K562 (cell line): ENCODE data around the gene RPL18A. TPM values are rescaled to one million over a fixed set of nuclear protein-coding genes. Genes with fewer than 3 reads are reported as not detected.
A peak's percentile ranks its signal among the peaks of the same experiment; 100 is the strongest.

Source experiments
- ARID1B ChIP-seq: fragments of 450-650 bp; IDR thresholded peaks from 2 replicates; pipeline ENCODE4 v1.6.1; 2016; ENCODE audit warnings: antibody characterized with exemption, mild to moderate bottlenecking, inconsistent platforms
- CTBP1 ChIP-seq: fragments of 450-650 bp; IDR thresholded peaks from 2 replicates; pipeline ENCODE4 v1.6.1; 2016; ENCODE audit warnings: borderline replicate concordance
- ELF2 ChIP-seq: fragments of 250-450 bp; sonication (Bioruptor Pico); IDR thresholded peaks from 2 replicates; pipeline ENCODE4 v1.5.0; 2021; ENCODE audit warnings: mild to moderate bottlenecking
- FOXM1 ChIP-seq, 2 experiments: fragments of 450-650 bp in 1 of 2; sonication (generic) in 1 of 2; formaldehyde crosslinking in 1 of 2; IDR thresholded peaks; 2 replicates each; pipeline versions ENCODE4 v1.6.1 to v1.9.0; 2017 to 2022; ENCODE audit warnings: low read depth in 2 of 2, mild to moderate bottlenecking in 2 of 2, missing genetic modification reagents in 1 of 2, moderate library complexity in 1 of 2
- MXI1 ChIP-seq: IDR thresholded peaks from 2 replicates; pipeline ENCODE4 v1.6.1; 2011; ENCODE audit warnings: low read depth, mild to moderate bottlenecking, improper control_type of control experiment, low read length
- POLR2B ChIP-seq: fragments of 450-650 bp; IDR thresholded peaks from 2 replicates; pipeline ENCODE4 v1.6.1; 2018; ENCODE audit warnings: low read depth; ENCODE audit not compliant: partially characterized antibody
- RBM14 ChIP-seq: fragments of 200-400 bp; formaldehyde crosslinking; IDR thresholded peaks from 2 replicates; pipeline ENCODE4 v1.6.1; 2018; ENCODE audit warnings: low read depth, mild to moderate bottlenecking, low read length, moderate library complexity, borderline replicate concordance; ENCODE audit not compliant: insufficient read depth
- TCF7 ChIP-seq: sonication (generic); IDR thresholded peaks from 2 replicates; pipeline ENCODE4 v1.6.1; 2016; ENCODE audit warnings: antibody characterized with exemption, borderline replicate concordance
- ZFPM2 ChIP-seq: fragments of 250-450 bp; sonication (Bioruptor Pico); IDR thresholded peaks from 2 replicates; pipeline ENCODE4 v1.5.1; 2022; ENCODE audit warnings: mild to moderate bottlenecking
- ZKSCAN8 ChIP-seq: fragments of 200-800 bp; sonication (Bioruptor generic); IDR thresholded peaks from 2 replicates; pipeline ENCODE4 v1.6.1; 2016; ENCODE audit warnings: missing genetic modification characterization, missing compliant biosample characterization
- ZNF583 ChIP-seq: fragments of 250-450 bp; sonication (Bioruptor Pico); IDR thresholded peaks from 2 replicates; pipeline ENCODE4 v1.4.0; 2020
- ZNF668 ChIP-seq: fragments of 250-450 bp; sonication (Bioruptor Pico); IDR thresholded peaks from 2 replicates; pipeline ENCODE4 v1.8.0; 2022; ENCODE audit warnings: mild to moderate bottlenecking, inconsistent platforms
- ZNF778 ChIP-seq: fragments of 450-650 bp; formaldehyde crosslinking; IDR thresholded peaks from 2 replicates; pipeline ENCODE4 v1.4.0; 2020; ENCODE audit warnings: mild to moderate bottlenecking, moderate library complexity
- ZNF830 ChIP-seq: fragments of 250-450 bp; sonication (Bioruptor Pico); IDR thresholded peaks from 2 replicates; pipeline ENCODE4 v1.5.0; 2021; ENCODE audit warnings: mild to moderate bottlenecking
- polyA plus RNA-seq, 8 experiments: library from polyadenylated mRNA; depleted of rRNA in 4 of 8; stranded (reverse) in 5 of 8; unstranded in 3 of 8; fragments of >200 nt; fragmentation: Nextera tagmentation in 2 of 8; fragmentation: Illumina TruSeq in 1 of 8; extraction: Ambion mirVana in 2 of 8; extraction: Trizol in 1 of 8; gene quantifications; 2 replicates each; pipeline versions ENCODE4 v1.2.1 to v1.2.3, GENCODE V29; 2011 to 2014; ENCODE audit warnings: inconsistent platforms in 1 of 8, missing spikeins in 1 of 8
- total RNA-seq, 7 experiments: library from RNA; depleted of rRNA in 6 of 7; stranded (reverse); fragments of >200 nt in 6 of 7; fragmentation: Illumina TruSeq in 2 of 7; extraction: Trizol in 2 of 7; gene quantifications; 2 replicates each; pipeline versions ENCODE4 v1.2.1 to v1.2.3, GENCODE V29; 2011 to 2021; ENCODE audit warnings: low replicate concordance in 1 of 7
- TF ChIP-seq, protein P1 (sequence below), 2 experiments: fragments of 250-450 bp in 1 of 2; fragments of 450-650 bp in 1 of 2; sonication (Bioruptor Pico) in 1 of 2; IDR thresholded peaks; 2 replicates each; pipeline versions ENCODE4 v1.6.1 to v1.8.0; 2016 to 2021; ENCODE audit warnings: mild to moderate bottlenecking in 2 of 2, moderate library complexity in 2 of 2, missing compliant biosample characterization in 1 of 2, missing genetic modification characterization in 1 of 2
- TF ChIP-seq, protein P2 (sequence below): IDR thresholded peaks from 2 replicates; pipeline ENCODE4 v1.6.1; 2016; ENCODE audit warnings: missing genetic modification characterization, missing compliant biosample characterization
- TF ChIP-seq, protein P3 (sequence below): IDR thresholded peaks from 2 replicates; pipeline ENCODE4 v1.6.1; 2011; ENCODE audit warnings: borderline replicate concordance, low read depth, mild to moderate bottlenecking, moderate library complexity, low read length; ENCODE audit not compliant: insufficient read depth, poor library complexity, severe bottlenecking
- TF ChIP-seq, protein P4 (sequence below): sonication (generic); formaldehyde crosslinking; IDR thresholded peaks from 2 replicates; pipeline ENCODE4 v1.8.0; 2022; ENCODE audit warnings: mild to moderate bottlenecking, missing genetic modification reagents

RPL18A gene
- total and polyA plus RNA-seq, 9 of the 15 experiments (the other 6 are each of a cell fraction or from before 2014, with no cell fraction given): 626 to 2,882 (median 1,895) TPM

DNA sequence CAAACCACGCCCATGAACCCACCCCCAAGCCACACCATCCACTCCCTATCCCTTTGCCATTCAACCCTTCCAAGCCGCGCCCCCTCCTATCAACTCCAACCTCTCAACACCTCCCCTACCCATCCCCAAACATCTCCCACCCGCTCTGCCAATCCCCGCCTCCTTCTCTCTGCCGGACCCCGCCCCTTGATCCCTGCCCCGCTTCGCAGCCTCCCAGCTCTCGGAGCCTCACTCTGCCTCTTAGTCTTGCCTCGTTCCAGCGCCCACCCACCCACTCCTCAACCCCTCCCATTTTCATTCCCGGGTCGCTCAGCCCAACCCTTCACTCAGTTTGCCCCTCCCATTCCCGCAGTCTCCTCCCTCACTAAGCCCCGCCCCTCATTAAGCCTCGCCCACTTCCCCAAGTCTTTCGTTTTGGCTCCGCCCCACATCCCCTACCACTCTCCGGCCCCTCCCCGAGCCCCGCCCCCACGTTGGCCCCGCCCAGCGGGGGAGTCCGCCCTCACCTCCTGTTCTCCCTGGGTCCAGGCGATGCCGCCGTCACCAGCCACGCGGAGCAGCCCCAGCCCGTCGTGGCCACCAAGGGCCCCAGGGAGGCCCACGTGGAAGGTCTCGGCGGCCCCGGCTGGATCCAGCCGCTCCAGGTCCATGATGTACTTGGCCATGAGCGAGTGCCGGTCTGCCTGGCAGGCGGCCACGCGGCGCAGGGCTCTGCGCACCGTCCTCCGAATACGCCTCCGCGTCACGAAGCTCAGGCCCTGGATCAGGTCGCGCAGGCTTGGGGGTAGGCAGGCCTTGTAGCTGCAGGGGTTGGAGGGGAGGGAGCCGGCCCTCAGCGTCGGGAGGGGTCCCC is 17.7 kb upstream of the RPL18A start (continued):
- TF ChIP-seq, protein P1, sequence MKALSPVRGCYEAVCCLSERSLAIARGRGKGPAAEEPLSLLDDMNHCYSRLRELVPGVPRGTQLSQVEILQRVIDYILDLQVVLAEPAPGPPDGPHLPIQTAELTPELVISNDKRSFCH (CRISPR knock-in tag; IDR thresholded peaks at IDR 0.05): no peak
- TF ChIP-seq, protein P1 (tag; IDR thresholded peaks at IDR 0.05): peak; percentile 44; the same call in 1 of the 2 replicates
- TF ChIP-seq MXI1 (no peak), FOXM1 (IDR thresholded peaks at IDR 0.05; ENCODE audit: low read depth) (no peak), FOXM1 (CRISPR knock-in tag; IDR thresholded peaks at IDR 0.05; ENCODE audit: low read depth) (no peak; the same call in 1 of the 2 replicates), ZKSCAN8 (CRISPR knock-in tag) (no peak), TCF7 (no peak), ELF2 (no peak), ZNF778 (CRISPR knock-in tag) (no peak), ZFPM2 (CRISPR knock-in tag) (no peak), ARID1B (0 out of 2 replicates have a peak, but pooled peaks have one; percentile 5), RBM14 (no peak), ZNF830 (0 out of 2 replicates have a peak, but pooled peaks have one; percentile 21), ZNF583 (CRISPR knock-in tag) (no peak), CTBP1 (peak; percentile 22; the same call in 1 of the 2 replicates), ZNF668 (no peak), POLR2B (peak; percentile 55)
- TF ChIP-seq, protein P2, sequence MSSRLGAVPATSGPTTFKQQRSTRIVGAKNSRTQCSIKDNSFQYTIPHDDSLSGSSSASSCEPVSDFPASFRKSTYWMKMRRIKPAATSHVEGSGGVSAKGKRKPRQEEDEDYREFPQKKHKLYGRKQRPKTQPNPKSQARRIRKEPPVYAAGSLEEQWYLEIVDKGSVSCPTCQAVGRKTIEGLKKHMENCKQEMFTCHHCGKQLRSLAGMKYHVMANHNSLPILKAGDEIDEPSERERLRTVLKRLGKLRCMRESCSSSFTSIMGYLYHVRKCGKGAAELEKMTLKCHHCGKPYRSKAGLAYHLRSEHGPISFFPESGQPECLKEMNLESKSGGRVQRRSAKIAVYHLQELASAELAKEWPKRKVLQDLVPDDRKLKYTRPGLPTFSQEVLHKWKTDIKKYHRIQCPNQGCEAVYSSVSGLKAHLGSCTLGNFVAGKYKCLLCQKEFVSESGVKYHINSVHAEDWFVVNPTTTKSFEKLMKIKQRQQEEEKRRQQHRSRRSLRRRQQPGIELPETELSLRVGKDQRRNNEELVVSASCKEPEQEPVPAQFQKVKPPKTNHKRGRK (tag): no peak
- TF ChIP-seq, protein P3, sequence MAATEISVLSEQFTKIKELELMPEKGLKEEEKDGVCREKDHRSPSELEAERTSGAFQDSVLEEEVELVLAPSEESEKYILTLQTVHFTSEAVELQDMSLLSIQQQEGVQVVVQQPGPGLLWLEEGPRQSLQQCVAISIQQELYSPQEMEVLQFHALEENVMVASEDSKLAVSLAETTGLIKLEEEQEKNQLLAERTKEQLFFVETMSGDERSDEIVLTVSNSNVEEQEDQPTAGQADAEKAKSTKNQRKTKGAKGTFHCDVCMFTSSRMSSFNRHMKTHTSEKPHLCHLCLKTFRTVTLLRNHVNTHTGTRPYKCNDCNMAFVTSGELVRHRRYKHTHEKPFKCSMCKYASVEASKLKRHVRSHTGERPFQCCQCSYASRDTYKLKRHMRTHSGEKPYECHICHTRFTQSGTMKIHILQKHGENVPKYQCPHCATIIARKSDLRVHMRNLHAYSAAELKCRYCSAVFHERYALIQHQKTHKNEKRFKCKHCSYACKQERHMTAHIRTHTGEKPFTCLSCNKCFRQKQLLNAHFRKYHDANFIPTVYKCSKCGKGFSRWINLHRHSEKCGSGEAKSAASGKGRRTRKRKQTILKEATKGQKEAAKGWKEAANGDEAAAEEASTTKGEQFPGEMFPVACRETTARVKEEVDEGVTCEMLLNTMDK: no peak
- TF ChIP-seq, protein P4, sequence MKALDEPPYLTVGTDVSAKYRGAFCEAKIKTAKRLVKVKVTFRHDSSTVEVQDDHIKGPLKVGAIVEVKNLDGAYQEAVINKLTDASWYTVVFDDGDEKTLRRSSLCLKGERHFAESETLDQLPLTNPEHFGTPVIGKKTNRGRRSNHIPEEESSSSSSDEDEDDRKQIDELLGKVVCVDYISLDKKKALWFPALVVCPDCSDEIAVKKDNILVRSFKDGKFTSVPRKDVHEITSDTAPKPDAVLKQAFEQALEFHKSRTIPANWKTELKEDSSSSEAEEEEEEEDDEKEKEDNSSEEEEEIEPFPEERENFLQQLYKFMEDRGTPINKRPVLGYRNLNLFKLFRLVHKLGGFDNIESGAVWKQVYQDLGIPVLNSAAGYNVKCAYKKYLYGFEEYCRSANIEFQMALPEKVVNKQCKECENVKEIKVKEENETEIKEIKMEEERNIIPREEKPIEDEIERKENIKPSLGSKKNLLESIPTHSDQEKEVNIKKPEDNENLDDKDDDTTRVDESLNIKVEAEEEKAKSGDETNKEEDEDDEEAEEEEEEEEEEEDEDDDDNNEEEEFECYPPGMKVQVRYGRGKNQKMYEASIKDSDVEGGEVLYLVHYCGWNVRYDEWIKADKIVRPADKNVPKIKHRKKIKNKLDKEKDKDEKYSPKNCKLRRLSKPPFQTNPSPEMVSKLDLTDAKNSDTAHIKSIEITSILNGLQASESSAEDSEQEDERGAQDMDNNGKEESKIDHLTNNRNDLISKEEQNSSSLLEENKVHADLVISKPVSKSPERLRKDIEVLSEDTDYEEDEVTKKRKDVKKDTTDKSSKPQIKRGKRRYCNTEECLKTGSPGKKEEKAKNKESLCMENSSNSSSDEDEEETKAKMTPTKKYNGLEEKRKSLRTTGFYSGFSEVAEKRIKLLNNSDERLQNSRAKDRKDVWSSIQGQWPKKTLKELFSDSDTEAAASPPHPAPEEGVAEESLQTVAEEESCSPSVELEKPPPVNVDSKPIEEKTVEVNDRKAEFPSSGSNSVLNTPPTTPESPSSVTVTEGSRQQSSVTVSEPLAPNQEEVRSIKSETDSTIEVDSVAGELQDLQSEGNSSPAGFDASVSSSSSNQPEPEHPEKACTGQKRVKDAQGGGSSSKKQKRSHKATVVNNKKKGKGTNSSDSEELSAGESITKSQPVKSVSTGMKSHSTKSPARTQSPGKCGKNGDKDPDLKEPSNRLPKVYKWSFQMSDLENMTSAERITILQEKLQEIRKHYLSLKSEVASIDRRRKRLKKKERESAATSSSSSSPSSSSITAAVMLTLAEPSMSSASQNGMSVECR (CRISPR knock-in tag): no peak; the same call in 1 of the 2 replicates
